HS-27A (cell line): ENCODE results near the gene NTSR2.

Experiments used
- DNase-seq: peaks from one replicate; pipeline ENCODE4 v3.0.0-alpha.2; 2012; ENCODE audit warnings: low read depth, missing footprints

NTSR2 gene, protein sequence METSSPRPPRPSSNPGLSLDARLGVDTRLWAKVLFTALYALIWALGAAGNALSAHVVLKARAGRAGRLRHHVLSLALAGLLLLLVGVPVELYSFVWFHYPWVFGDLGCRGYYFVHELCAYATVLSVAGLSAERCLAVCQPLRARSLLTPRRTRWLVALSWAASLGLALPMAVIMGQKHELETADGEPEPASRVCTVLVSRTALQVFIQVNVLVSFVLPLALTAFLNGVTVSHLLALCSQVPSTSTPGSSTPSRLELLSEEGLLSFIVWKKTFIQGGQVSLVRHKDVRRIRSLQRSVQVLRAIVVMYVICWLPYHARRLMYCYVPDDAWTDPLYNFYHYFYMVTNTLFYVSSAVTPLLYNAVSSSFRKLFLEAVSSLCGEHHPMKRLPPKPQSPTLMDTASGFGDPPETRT

DNA sequence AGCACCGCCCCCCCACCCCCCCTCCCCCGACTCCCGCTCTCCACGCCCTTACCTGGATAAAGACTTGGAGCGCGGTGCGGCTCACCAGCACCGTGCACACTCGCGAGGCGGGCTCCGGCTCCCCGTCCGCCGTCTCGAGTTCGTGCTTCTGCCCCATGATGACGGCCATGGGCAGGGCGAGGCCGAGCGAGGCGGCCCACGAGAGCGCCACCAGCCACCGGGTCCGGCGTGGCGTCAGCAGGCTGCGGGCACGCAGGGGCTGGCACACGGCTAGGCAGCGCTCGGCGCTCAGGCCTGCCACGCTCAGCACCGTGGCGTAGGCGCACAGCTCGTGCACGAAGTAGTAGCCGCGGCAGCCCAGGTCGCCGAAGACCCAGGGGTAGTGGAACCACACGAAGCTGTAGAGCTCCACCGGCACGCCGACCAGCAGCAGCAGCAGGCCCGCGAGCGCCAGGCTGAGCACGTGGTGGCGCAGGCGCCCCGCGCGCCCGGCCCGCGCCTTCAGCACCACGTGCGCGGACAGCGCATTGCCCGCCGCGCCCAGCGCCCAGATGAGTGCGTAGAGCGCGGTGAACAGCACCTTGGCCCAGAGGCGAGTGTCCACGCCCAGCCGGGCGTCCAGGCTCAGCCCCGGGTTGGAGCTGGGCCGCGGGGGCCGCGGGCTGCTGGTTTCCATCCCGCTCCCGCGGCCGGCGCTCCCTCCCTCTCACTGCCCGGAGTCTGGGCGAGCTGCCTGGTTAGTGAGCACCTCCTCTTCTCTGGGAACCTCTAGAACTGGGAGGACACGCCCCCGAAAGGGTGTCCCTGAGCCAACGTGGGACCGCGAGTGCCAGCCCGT, at the start of gene NTSR2:
Gene NTSR2, minus strand, starts transcription at position 742 of the 838 bp plus-strand sequence. Its CDS starts 66 bp downstream, at position 676.
- DNase-seq, result no peak

DNA sequence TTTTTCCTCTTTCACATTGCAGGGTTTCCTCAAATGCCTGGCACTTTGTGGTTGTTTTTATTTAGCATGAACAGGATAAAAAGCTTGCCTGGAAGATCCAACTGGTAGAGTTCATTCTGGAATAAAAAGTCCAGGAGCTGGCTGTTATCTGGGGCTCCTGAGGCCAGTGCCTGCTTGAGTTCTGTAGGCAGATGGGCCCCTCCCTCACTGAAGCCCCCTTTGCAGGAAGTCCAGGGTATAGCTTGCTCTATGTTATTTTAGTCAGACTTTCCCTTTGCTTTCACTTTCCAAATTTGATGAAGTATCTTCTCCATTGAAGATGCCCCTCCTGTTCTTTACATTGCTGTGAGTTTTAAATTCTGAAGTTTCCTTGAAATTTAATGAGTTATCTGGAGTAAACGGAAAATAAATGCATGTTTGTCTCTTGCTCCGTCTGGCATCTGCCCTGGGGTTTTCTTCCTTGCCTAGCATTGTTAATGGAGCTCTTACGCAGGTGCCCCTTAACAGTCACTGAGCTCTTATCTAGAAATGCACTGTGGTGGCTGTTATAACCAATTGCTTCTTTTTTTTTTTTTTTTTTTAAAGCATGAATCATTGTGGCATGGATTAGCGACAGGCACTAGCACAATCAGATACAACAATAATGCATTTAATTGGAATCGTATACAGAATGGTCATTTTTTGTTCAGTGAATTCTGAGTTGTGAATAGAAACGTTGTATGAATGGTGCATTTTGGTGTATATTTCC, 49.4 kb upstream of the NTSR2 start:
- DNase-seq, result no peak

DNA sequence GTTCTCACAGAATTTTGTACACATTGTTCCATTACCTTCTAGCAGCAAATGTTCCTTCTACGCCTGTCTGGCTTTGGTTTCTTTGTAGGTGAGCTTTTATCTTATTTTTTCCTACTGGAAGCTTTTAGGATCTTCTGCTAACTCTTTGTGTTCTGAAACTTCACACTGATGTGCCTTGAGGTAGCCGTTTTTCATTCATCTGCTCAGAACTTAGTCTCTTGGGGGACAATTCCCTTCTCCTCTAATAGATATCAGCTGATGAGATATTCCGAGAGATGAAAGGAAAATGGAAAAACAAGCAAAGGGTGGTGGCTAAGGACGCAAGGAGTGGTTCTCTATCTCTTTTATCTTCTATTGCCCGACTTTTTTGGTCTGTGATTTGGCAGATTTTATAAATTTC, 48.6 kb upstream of the NTSR2 start:
- no peak for DNase-seq

- DNase-seq, result no peak
These were observed 47.6 kb upstream of the NTSR2 start for GRCh38 chr2:11717623-11718022.

- no peak for DNase-seq
These were observed 46.8 kb upstream of the NTSR2 start for GRCh38 chr2:11716689-11717321.

DNA sequence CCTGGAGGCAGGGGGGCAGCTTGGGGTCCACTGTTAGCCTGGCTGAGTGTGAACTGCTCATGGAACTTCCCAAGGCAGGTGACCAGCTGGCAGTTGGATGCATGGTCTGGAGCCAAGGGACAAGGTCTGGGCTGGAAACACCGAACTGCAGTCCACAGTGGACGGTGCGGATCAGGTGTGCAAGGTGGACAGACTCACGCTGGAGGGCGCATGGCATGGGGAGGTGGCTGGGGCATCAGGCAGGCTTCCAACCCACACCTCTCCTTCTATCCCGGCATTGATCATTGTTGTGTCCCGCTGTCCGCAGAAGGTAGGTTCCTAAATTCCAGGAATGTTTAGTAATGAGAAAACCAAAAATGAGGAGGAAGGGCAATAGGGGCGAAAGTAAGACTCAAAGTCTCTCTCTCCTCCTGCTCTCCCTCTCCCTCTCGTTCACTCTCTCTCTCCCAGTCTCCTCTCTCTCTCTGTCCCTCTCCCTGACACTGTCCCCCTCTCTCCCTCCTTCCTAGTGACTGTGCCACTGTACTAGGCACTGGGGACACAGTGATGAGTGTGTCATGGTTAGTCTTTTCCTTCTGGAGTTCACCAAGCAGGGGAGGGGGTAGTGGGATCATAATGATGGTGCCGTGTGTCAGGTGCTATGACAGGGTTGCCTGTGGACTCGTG, 46.1 kb upstream of the NTSR2 start:
- no peak for DNase-seq

GRCh38 chr2:11713815-11714214, 43.8 kb upstream of the NTSR2 start:
- DNase-seq, result no peak

DNA sequence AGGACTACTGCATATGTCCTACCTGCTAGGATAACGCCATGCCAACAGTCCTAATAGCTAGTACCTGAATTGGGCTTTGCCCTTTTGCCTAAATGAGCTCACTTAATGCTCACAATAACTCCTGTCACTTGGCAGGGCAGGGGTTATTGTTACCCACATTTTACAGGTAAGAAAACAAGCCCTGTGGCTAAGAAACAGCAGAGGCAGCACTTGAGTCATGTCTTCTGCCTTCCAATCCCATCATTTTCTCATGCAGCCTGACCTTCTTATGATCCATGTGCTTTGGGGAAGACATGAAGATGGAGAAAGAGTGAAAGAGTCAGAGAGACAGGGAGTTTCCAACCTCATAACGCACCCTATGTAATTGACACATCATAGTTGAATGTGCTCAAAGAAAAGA, 42.9 kb upstream of the NTSR2 start:
- DNase-seq, result no peak

DNA sequence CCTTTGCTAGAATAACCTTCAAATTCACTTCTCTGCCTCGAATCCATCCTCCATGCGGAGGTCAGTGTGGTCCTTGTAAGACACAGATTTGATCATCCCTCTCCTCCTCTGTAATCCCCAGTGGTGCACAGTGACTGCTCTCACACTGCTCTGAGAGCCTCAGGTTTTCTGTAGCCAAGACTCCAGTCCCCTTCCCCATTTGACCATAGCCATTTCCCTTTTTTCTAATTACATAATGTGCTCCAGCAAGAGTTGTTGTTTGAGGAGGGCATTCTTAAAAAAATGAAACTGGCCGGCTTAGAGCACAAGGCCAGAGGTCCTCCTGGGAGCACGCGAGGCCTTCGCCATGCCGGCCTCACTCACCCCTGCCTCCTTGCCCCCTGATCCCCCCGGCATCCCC, 41.8 kb upstream of the NTSR2 start:
- no peak for DNase-seq

DNA sequence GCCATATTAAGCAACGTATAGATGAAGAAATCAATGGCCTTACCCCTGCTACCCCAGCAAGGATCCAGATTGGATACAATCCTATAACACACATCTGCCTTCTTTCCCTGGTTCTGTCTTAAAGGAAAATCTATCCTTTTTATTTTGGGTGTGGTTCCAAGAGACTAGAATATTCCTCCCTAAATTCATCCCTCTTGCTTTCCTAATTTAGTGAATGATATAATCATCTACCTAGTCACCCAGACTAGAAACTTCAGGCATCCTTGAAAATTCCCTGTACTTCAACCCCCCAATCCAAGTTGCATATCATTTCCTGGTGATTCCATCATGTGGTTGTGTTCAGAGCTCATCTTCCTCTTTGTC, 41.3 kb upstream of the NTSR2 start:
- no peak for DNase-seq

GRCh38 chr2:11710632-11711353, 40.8 kb upstream of the NTSR2 start:
- DNase-seq, result no peak

DNA sequence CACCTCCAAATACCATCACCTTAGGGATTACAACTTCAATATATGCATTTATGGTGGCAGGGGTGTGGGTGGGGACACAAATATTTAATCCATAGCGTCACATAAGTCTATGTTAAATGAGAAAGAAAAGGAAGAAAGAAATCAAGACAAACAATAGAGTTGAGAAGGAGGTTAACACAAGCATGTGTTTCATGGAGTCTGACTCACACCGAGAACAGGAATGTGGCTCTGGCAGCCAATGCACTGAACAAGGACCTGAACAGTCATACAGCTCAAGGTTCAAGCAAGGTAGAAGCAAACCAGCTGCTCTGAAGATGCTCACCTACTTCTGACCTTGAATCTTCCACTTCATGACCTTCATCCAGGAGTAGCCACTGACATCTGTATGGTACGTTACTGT, 40.2 kb upstream of the NTSR2 start:
- peak; percentile 50 for DNase-seq

- DNase-seq, result no peak
These were observed 39.3 kb upstream of the NTSR2 start for GRCh38 chr2:11709293-11709692.

- no peak for DNase-seq
These were observed 38.1 kb upstream of the NTSR2 start for GRCh38 chr2:11708106-11708505.

- DNase-seq, result no peak
These were observed 35.7 kb upstream of the NTSR2 start for GRCh38 chr2:11705711-11706110.

GRCh38 chr2:11705063-11705462, 35.1 kb upstream of the NTSR2 start:
- DNase-seq, result no peak

GRCh38 chr2:11703700-11704099, 33.7 kb upstream of the NTSR2 start:
- peak; percentile 52 for DNase-seq

- no peak for DNase-seq
These were observed 33.0 kb upstream of the NTSR2 start for GRCh38 chr2:11702946-11703345.

GRCh38 chr2:11701751-11702301, 31.8 kb upstream of the NTSR2 start:
- no peak for DNase-seq

- no peak for DNase-seq
These were observed 31.2 kb upstream of the NTSR2 start for GRCh38 chr2:11701206-11701605.
